Upper lobe of right lung (tissue), 1 donor: ENCODE data around the gene FDPS. TPM values are rescaled to one million over a fixed set of nuclear protein-coding genes. Genes with fewer than 3 reads are reported as not detected.
A peak's percentile ranks its signal among the peaks of the same experiment; 100 is the strongest.

ENCODE experiments used
- ATAC-seq: fragments of 200-7000 bp; cut with Tn5 transposase; one replicate; pipeline ENCODE4 v1.9.1; 2020; ENCODE audit warnings: mild to moderate bottlenecking, moderate library complexity
- DNase-seq: peaks from one replicate; pipeline ENCODE4 v3.0.0-alpha.2; 2020
- H3K27ac ChIP-seq: fragments of 200-600 bp; one replicate; pipeline ENCODE4 v1.8.0; 2022
- H3K27me3 ChIP-seq: fragments of 200-600 bp; one replicate; pipeline ENCODE4 v1.8.0; 2022; ENCODE audit warnings: mild to moderate bottlenecking
- H3K36me3 ChIP-seq: fragments of 200-600 bp; one replicate; pipeline ENCODE4 v1.8.0; 2022
- H3K4me1 ChIP-seq: fragments of 200-600 bp; one replicate; pipeline ENCODE4 v1.8.0; 2022
- H3K4me3 ChIP-seq: fragments of 200-600 bp; one replicate; pipeline ENCODE4 v1.8.0; 2022; ENCODE audit warnings: mild to moderate bottlenecking
- H3K9me3 ChIP-seq: fragments of 200-600 bp; one replicate; pipeline ENCODE4 v1.8.0; 2022
- intact Hi-C: fragments of 100-400 bp; cut with DNase I; formaldehyde crosslinking; loops from one replicate; pipeline ENCODE4 v1.11.0; 2022
- total RNA-seq: library from RNA; stranded (reverse); fragmentation: NEBNext Ultra II Directional; extraction: Animal tissue kit (Norgen Biotek cat#: 25700); gene quantifications from one replicate; pipeline ENCODE4 v1.2.1, GENCODE V29; 2021
- TF ChIP-seq, protein P1 (sequence below): fragments of 200-600 bp; IDR thresholded peaks from one replicate; pipeline ENCODE4 v1.8.0; 2022; ENCODE audit warnings: antibody characterized with exemption
- donor health status: DM: no; HTN: yes; CAD: no; lungs with severe emphysema.

The FDPS gene
- total RNA-seq, 1 donor from 2014 or later = 225 TPM

DNA sequence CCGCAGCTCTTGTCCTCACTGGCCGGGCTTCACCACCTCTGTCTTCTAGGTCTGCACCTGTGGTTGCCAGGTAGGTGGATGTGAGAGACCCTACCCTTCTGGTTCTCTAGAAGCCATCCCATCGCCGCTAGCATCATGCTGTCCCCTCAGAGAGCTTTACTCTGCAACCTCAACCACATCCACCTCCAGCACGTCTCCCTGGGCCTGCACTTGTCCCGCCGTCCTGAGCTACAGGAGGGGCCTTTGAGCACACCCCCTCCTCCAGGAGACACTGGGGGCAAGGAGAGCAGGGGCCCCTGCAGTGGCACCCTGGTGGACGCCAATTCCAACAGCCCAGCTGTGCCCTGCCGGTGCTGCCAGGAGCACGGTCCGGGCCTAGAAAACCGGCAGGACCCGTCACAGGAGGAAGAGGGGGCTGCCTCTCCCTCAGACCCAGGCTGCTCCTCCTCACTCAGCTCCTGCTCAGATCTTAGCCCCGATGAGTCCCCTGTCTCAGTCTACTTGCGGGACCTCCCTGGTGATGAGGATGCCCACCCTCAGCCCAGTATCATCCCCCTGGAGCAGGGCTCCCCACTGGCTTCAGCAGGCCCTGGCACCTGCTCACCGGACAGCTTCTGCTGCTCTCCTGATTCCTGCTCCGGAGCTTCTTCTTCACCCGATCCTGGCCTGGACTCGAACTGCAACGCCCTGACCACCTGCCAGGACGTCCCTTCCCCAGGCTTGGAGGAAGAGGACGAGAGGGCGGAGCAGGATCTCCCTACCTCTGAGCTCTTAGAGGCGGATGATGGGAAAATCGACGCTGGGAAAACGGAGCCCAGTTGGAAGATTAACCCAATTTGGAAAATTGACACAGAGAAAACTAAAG lies 13.2 kb downstream of the FDPS start:
- Histone ChIP-seq H3K27ac (no peak overlapping the region), H3K4me3 (peak overlapping the region; percentile 76), H3K36me3 (peaks cover 31% of the 10 kb centered on the region), H3K27me3 (no peaks in the 10 kb centered on the region), H3K9me3 (no peaks in the 10 kb centered on the region), H3K4me1 (peaks cover 36% of the 10 kb centered on the region)
- no peak for DNase-seq
- ATAC-seq = no peak
- TF ChIP-seq, protein P1, sequence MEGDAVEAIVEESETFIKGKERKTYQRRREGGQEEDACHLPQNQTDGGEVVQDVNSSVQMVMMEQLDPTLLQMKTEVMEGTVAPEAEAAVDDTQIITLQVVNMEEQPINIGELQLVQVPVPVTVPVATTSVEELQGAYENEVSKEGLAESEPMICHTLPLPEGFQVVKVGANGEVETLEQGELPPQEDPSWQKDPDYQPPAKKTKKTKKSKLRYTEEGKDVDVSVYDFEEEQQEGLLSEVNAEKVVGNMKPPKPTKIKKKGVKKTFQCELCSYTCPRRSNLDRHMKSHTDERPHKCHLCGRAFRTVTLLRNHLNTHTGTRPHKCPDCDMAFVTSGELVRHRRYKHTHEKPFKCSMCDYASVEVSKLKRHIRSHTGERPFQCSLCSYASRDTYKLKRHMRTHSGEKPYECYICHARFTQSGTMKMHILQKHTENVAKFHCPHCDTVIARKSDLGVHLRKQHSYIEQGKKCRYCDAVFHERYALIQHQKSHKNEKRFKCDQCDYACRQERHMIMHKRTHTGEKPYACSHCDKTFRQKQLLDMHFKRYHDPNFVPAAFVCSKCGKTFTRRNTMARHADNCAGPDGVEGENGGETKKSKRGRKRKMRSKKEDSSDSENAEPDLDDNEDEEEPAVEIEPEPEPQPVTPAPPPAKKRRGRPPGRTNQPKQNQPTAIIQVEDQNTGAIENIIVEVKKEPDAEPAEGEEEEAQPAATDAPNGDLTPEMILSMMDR = no peak
- intact Hi-C loops = loop anchor here (10.0 kb wide), 1 partner anchor 67 kb away; the partner anchor contains the start of gene ENTREP3

GRCh38 chr1:155322571-155322952 lies 13.9 kb downstream of the FDPS start:
- DNase-seq (peak; percentile 75), ATAC-seq (no peak)
- intact Hi-C loops = loop anchor here (10.0 kb wide), 1 partner anchor 68 kb away; the partner anchor contains the start of gene ENTREP3
- H3K36me3 ChIP-seq = peaks cover 29% of the 10 kb centered on the region
- H3K4me1 ChIP-seq = peaks cover 36% of the 10 kb centered on the region
- H3K27me3 ChIP-seq = no peaks in the 10 kb centered on the region
- H3K27ac ChIP-seq = peak overlapping the region; percentile 92
- TF ChIP-seq, protein P1 = no peak
- no peaks in the 10 kb centered on the region for H3K9me3 ChIP-seq
- peak overlapping the region; percentile 76 for H3K4me3 ChIP-seq

GRCh38 chr1:155322953-155323728 lies 14.5 kb downstream of the FDPS start:
- intact Hi-C loops = loop anchor here (10.0 kb wide), 1 partner anchor 68 kb away; the partner anchor contains the start of gene ENTREP3
- DNase-seq (peak; percentile 95), ATAC-seq (peak; percentile 75)
- Histone ChIP-seq H3K4me3 (peak overlapping the region; percentile 76), H3K9me3 (no peaks in the 10 kb centered on the region), H3K27me3 (no peaks in the 10 kb centered on the region), H3K4me1 (peaks cover 36% of the 10 kb centered on the region), H3K36me3 (peaks cover 27% of the 10 kb centered on the region), H3K27ac (peak overlapping the region; percentile 92)
- TF ChIP-seq, protein P1 = peak; percentile 95

GRCh38 chr1:155323729-155324036 lies 15.0 kb downstream of the FDPS start:
- intact Hi-C loops = loop anchor here (10.0 kb wide), 1 partner anchor 69 kb away; the partner anchor contains the start of gene ENTREP3
- DNase-seq (peak; percentile 93), ATAC-seq (peak; percentile 70)
- H3K27me3 ChIP-seq = no peaks in the 10 kb centered on the region
- peaks cover 36% of the 10 kb centered on the region for H3K4me1 ChIP-seq
- peak overlapping the region; percentile 76 for H3K4me3 ChIP-seq
- peaks cover 27% of the 10 kb centered on the region for H3K36me3 ChIP-seq
- H3K9me3 ChIP-seq = no peaks in the 10 kb centered on the region
- TF ChIP-seq, protein P1 = no peak
- H3K27ac ChIP-seq = peak overlapping the region; percentile 92

DNA sequence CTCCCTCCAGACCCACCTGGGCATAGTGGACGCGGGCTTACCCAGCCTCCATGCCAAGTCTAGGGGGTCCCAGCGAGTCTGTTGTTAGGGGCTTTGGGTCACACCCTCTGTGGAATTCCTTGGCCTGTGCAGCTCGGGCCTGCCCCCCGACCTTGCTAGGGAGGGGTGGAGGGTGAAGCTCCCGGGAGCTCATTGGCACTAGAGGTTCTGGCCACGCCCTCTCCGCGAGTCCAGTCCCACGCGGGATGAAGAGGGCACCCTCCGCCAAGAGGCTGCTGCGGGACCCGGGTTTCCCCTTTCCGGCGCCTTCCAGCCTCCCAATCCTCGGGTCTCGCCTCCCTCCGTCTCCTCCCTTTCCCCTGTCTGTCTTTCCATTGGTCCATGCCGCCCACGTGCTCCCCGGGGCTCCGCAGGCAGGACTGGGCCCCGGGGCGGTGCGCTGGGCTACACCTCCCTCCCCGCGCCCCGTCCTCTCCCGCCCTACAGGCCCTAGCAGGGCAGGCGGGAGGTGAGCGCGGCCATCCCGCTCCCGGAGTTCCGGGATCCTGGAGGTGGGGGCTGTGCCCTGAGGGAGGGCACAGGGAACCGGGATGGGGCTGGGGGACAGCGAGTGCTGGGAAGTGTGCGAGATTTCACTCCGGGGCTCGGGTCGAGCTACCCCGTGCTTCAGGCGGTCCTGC lies 15.5 kb downstream of the FDPS start:
- peak overlapping the region; percentile 92 for H3K27ac ChIP-seq
- TF ChIP-seq, protein P1 = no peak
- ATAC-seq = peak; percentile 90
- DNase-seq = peak; percentile 98
- peak overlapping the region; percentile 76 for H3K4me3 ChIP-seq
- H3K9me3 ChIP-seq = no peaks in the 10 kb centered on the region
- H3K36me3 ChIP-seq = peaks cover 27% of the 10 kb centered on the region
- intact Hi-C loops = loop anchor here (10.0 kb wide), 1 partner anchor 69 kb away; the partner anchor contains the start of gene ENTREP3
- H3K27me3 ChIP-seq = no peaks in the 10 kb centered on the region
- H3K4me1 ChIP-seq = peaks cover 36% of the 10 kb centered on the region
